KMS-11 (cell line): ENCODE results near the gene LHFPL3.

Experiments used
- H2AFZ ChIP-seq: fragments of 200-600 bp; sonication (generic); 2 replicates; pipeline ENCODE4 v1.6.1; 2016; ENCODE audit warnings: antibody characterized with exemption, mixed run types, low read depth
- H3K27ac ChIP-seq: fragments of 200-600 bp; sonication (generic); 2 replicates; pipeline ENCODE4 v1.6.1; 2016; ENCODE audit warnings: mild to moderate bottlenecking, mixed run types
- H3K27me3 ChIP-seq: fragments of 200-600 bp; sonication (generic); 2 replicates; pipeline ENCODE4 v1.6.1; 2017; ENCODE audit warnings: mild to moderate bottlenecking, low read depth, mixed run types, moderate library complexity; ENCODE audit not compliant: insufficient read depth
- H3K36me3 ChIP-seq: fragments of 200-600 bp; sonication (generic); 2 replicates; pipeline ENCODE4 v1.6.1; 2017; ENCODE audit warnings: mild to moderate bottlenecking, mixed run types; ENCODE audit not compliant: insufficient read depth
- H3K4me1 ChIP-seq: fragments of 200-600 bp; sonication (generic); 2 replicates; pipeline ENCODE4 v1.6.1; 2016; ENCODE audit warnings: mild to moderate bottlenecking, low read depth, mixed run types; ENCODE audit not compliant: poor library complexity, severe bottlenecking
- H3K4me2 ChIP-seq: fragments of 200-600 bp; sonication (generic); 2 replicates; pipeline ENCODE4 v1.7.0; 2016; ENCODE audit warnings: mild to moderate bottlenecking, mixed run types
- H3K4me3 ChIP-seq: fragments of 200-600 bp; sonication (generic); IDR thresholded peaks from 2 replicates; pipeline ENCODE4 v1.6.1; 2017; ENCODE audit warnings: low read depth, low read length, mixed read lengths; ENCODE audit not compliant: insufficient read depth
- H3K79me2 ChIP-seq: fragments of 200-600 bp; sonication (generic); 2 replicates; pipeline ENCODE4 v1.6.1; 2016; ENCODE audit warnings: low read depth, mixed run types; ENCODE audit not compliant: insufficient read depth
- H3K9ac ChIP-seq: fragments of 200-600 bp; sonication (generic); 2 replicates; pipeline ENCODE4 v1.6.1; 2016; ENCODE audit warnings: mild to moderate bottlenecking, mixed run types
- H4K20me1 ChIP-seq: fragments of 200-600 bp; sonication (generic); 2 replicates; pipeline ENCODE4 v1.6.1; 2016; ENCODE audit warnings: mild to moderate bottlenecking, mixed run types; ENCODE audit not compliant: insufficient read depth
- TF ChIP-seq, protein P1 (sequence below): fragments of 200-600 bp; sonication (generic); conservative IDR thresholded peaks from 2 replicates; pipeline ENCODE4 v1.6.1; 2017; ENCODE audit warnings: low read depth, mild to moderate bottlenecking, antibody characterized with exemption, low read length, moderate library complexity, mixed read lengths

Gene LHFPL3

DNA sequence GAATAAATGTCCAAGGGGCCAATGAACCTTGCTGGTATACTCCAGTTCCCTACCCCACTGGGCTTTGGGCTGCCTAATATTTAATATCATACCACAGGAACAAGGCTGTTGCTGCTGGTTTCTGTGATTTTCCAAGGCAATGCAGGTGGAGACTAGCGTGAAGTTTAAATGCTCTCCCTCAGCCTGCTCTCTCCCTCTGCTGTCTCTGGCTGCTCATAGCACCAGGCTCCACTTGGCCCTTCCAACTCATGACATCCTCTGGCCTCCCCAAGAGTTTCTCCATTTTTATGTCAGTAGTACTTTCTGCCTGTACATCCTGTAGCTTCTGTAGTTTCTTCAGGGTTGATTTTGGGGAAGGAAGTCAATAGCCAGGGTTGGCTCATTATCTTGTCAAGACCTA, 103.5 kb downstream of the LHFPL3 start:
- Histone ChIP-seq H3K4me1 (no peaks in the 10 kb centered on the region), H4K20me1 (no peaks in the 10 kb centered on the region), H3K27me3 (no peaks in the 10 kb centered on the region), H3K4me2 (no peak overlapping the region), H3K79me2 (no peaks in the 10 kb centered on the region), H3K27ac (no peak overlapping the region), H3K36me3 (no peaks in the 10 kb centered on the region), H3K4me3 (no peak overlapping the region), H2AFZ (no peak overlapping the region), H3K9ac (no peak overlapping the region)
- TF ChIP-seq, protein P1, sequence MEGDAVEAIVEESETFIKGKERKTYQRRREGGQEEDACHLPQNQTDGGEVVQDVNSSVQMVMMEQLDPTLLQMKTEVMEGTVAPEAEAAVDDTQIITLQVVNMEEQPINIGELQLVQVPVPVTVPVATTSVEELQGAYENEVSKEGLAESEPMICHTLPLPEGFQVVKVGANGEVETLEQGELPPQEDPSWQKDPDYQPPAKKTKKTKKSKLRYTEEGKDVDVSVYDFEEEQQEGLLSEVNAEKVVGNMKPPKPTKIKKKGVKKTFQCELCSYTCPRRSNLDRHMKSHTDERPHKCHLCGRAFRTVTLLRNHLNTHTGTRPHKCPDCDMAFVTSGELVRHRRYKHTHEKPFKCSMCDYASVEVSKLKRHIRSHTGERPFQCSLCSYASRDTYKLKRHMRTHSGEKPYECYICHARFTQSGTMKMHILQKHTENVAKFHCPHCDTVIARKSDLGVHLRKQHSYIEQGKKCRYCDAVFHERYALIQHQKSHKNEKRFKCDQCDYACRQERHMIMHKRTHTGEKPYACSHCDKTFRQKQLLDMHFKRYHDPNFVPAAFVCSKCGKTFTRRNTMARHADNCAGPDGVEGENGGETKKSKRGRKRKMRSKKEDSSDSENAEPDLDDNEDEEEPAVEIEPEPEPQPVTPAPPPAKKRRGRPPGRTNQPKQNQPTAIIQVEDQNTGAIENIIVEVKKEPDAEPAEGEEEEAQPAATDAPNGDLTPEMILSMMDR, result no peak

DNA sequence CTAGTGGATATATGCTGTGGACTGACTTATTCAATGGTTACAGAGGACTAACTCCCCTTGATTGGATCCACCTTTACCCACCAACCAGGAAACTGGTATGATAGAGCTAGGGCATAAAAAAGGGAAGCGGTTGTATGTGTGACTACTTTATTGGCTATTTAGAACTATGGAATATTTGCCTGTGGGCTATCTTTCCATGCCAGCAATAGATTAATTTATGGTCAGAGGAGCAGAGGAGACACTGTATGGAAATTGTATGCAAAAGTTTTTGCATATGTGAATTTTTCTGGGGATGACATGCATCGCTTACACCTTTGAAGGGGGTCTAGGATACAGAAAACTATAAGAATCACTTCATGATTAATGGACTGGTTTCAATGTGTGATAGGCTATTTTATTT, 105.7 kb downstream of the LHFPL3 start:
- Histone ChIP-seq H2AFZ (no peak overlapping the region), H3K79me2 (no peaks in the 10 kb centered on the region), H3K4me3 (no peak overlapping the region), H3K27ac (no peak overlapping the region), H3K4me1 (no peaks in the 10 kb centered on the region), H3K9ac (no peak overlapping the region), H3K27me3 (no peaks in the 10 kb centered on the region), H3K4me2 (no peak overlapping the region), H4K20me1 (no peaks in the 10 kb centered on the region), H3K36me3 (no peaks in the 10 kb centered on the region)
- TF ChIP-seq, protein P1, result no peak

DNA sequence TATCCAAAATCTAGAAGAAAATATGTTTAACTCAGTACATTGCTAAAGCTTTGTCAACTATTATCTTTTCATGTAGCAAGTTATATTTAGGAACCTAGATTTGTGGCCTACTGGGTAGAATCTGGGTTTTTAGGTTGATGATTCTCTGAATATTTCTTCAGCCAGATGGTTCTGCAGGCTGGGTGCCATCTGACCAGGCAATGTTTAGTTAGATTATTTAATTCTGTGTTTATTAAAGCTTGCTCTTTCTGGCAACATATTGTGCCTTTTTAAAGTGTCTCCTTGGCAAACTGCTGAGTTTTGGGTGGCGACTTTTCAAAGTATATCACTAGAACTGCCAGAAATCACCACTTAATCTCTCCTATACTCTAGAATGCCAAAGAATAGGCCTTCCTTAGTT, 114.1 kb downstream of the LHFPL3 start:
- H3K36me3 ChIP-seq, result no peaks in the 10 kb centered on the region
- no peaks in the 10 kb centered on the region for H4K20me1 ChIP-seq
- no peak overlapping the region for H3K4me2 ChIP-seq
- H3K4me3 ChIP-seq, result no peak overlapping the region
- no peak overlapping the region for H3K9ac ChIP-seq
- H3K27ac ChIP-seq, result no peak overlapping the region
- H3K27me3 ChIP-seq, result no peaks in the 10 kb centered on the region
- no peaks in the 10 kb centered on the region for H3K4me1 ChIP-seq
- TF ChIP-seq, protein P1, result no peak
- H3K79me2 ChIP-seq, result no peaks in the 10 kb centered on the region
- no peak overlapping the region for H2AFZ ChIP-seq

DNA sequence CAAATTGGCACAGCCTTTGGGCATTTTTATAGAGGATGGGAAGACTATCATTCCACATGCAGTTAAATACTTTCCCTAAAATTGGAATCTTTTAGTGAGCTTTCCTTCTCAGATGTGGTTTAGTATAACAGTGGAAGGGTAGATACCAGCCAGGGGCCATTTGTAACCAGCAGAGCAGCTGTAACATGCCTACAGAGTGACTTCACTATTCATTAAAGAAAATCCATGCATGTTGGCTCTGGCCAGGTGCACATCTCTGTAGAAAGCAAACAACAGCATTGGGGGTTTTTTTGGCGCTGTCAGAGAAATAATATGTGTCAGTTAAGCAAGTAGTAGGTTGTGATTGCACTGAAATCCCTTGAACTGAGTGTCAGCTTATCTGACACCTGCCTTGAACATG, 115.6 kb downstream of the LHFPL3 start:
- H3K4me2 ChIP-seq, result no peak overlapping the region
- no peaks in the 10 kb centered on the region for H4K20me1 ChIP-seq
- H3K27me3 ChIP-seq, result no peaks in the 10 kb centered on the region
- no peaks in the 10 kb centered on the region for H3K4me1 ChIP-seq
- H3K79me2 ChIP-seq, result no peaks in the 10 kb centered on the region
- H3K4me3 ChIP-seq, result no peak overlapping the region
- TF ChIP-seq, protein P1, result no peak
- no peak overlapping the region for H2AFZ ChIP-seq
- H3K27ac ChIP-seq, result no peak overlapping the region
- H3K36me3 ChIP-seq, result no peaks in the 10 kb centered on the region
- H3K9ac ChIP-seq, result no peak overlapping the region
